K562 (cell line): ENCODE data around the gene LRRK1. TPM values are rescaled to one million over a fixed set of nuclear protein-coding genes. Genes with fewer than 3 reads are reported as not detected.

Experiments used
- CCNT2 ChIP-seq: IDR thresholded peaks from 2 replicates; pipeline ENCODE4 v1.6.1; 2011; ENCODE audit warnings: borderline replicate concordance, low read depth, mild to moderate bottlenecking, moderate library complexity, mixed read lengths, low read length; ENCODE audit not compliant: insufficient read length; ENCODE audit errors: extremely low read depth
- CSDE1 ChIP-seq, 2 experiments: fragments of 450-650 bp; IDR thresholded peaks; 2 replicates each; pipeline ENCODE4 v1.6.1; 2016; ENCODE audit warnings: mild to moderate bottlenecking in 1 of 2
- FOXK1 ChIP-seq: sonication (generic); formaldehyde crosslinking; IDR thresholded peaks from 2 replicates; pipeline ENCODE4 v1.8.0; 2022; ENCODE audit warnings: missing genetic modification reagents, mild to moderate bottlenecking, borderline replicate concordance
- FOXK2 ChIP-seq, 2 experiments: fragments of 450-650 bp; IDR thresholded peaks in 1 of 2; conservative IDR thresholded peaks in 1 of 2; 2 replicates each; pipeline ENCODE4 v1.6.1; 2016; ENCODE audit warnings: low read depth in 2 of 2, mild to moderate bottlenecking in 1 of 2
- GTF2F1 ChIP-seq: IDR thresholded peaks from 2 replicates; pipeline ENCODE4 v1.6.1; 2011; ENCODE audit warnings: low read depth, low read length, improper control_type of control experiment
- KDM2B ChIP-seq: fragments of 250-450 bp; sonication (Bioruptor Pico); IDR thresholded peaks from 2 replicates; pipeline ENCODE4 v1.8.0; 2021; ENCODE audit warnings: mild to moderate bottlenecking, moderate library complexity
- MYC ChIP-seq, 2 experiments: fragments of 250-450 bp in 1 of 2; sonication (Bioruptor Pico) in 1 of 2; IDR thresholded peaks; 2 replicates each; pipeline versions ENCODE4 v1.5.1 to v1.6.1; 2012 to 2021; ENCODE audit warnings: low read depth in 2 of 2, borderline replicate concordance in 1 of 2, improper control_type of control experiment in 1 of 2, low read length in 1 of 2, mild to moderate bottlenecking in 1 of 2, moderate library complexity in 1 of 2
- NFRKB ChIP-seq: fragments of 450-650 bp; IDR thresholded peaks from 2 replicates; pipeline ENCODE4 v1.6.1; 2016; ENCODE audit warnings: low read depth
- NRF1 ChIP-seq, 2 experiments: fragments of 450-650 bp; IDR thresholded peaks in 1 of 2; conservative IDR thresholded peaks in 1 of 2; 2 replicates each; pipeline ENCODE4 v1.6.1; 2014; ENCODE audit warnings: mild to moderate bottlenecking in 2 of 2
- NUFIP1 ChIP-seq: fragments of 450-650 bp; IDR thresholded peaks from 2 replicates; pipeline ENCODE4 v1.6.1; 2018; ENCODE audit not compliant: partially characterized antibody
- RBM14 ChIP-seq: fragments of 200-400 bp; formaldehyde crosslinking; IDR thresholded peaks from 2 replicates; pipeline ENCODE4 v1.6.1; 2018; ENCODE audit warnings: low read depth, mild to moderate bottlenecking, low read length, moderate library complexity, borderline replicate concordance; ENCODE audit not compliant: insufficient read depth
- SIN3A ChIP-seq, 2 experiments: fragments of 150-350 bp in 1 of 2; IDR thresholded peaks; 2 replicates each; pipeline ENCODE4 v1.6.1; 2011 to 2016; ENCODE audit warnings: borderline replicate concordance in 2 of 2, low read depth in 2 of 2, low read length in 2 of 2, mild to moderate bottlenecking in 2 of 2, moderate library complexity in 2 of 2; ENCODE audit not compliant: control insufficient read depth in 1 of 2
- SMC3 ChIP-seq: conservative IDR thresholded peaks from 2 replicates; pipeline ENCODE4 v1.6.1; 2011; ENCODE audit warnings: low read depth, low read length, improper control_type of control experiment; ENCODE audit not compliant: insufficient read depth
- SOX6 ChIP-seq: fragments of 450-650 bp; IDR thresholded peaks from 2 replicates; pipeline ENCODE4 v1.6.1; 2014; ENCODE audit warnings: mild to moderate bottlenecking
- STAT5B ChIP-seq: fragments of 250-450 bp; sonication (Bioruptor Pico); IDR thresholded peaks from 2 replicates; pipeline ENCODE4 v1.8.0; 2021; ENCODE audit warnings: mild to moderate bottlenecking, inconsistent platforms
- YBX1 ChIP-seq: fragments of 450-650 bp; IDR thresholded peaks from 2 replicates; pipeline ENCODE4 v1.7.1; 2016; ENCODE audit warnings: mild to moderate bottlenecking
- YY1 ChIP-seq, 3 experiments: IDR thresholded peaks; 2 replicates each; pipeline ENCODE4 v1.6.1; 2011; ENCODE audit warnings: low read length in 2 of 3, mild to moderate bottlenecking in 2 of 3, moderate library complexity in 2 of 3, borderline replicate concordance in 1 of 3, control low read depth in 1 of 3, low read depth in 1 of 3; ENCODE audit not compliant: insufficient read depth in 3 of 3, insufficient replicate concordance in 2 of 3, control insufficient read depth in 1 of 3, insufficient read length in 1 of 3; ENCODE audit errors: extremely low read depth in 1 of 3
- ZBTB2 ChIP-seq: fragments of 450-650 bp; IDR thresholded peaks from 2 replicates; pipeline ENCODE4 v1.6.1; 2016; ENCODE audit warnings: antibody characterized with exemption
- ZBTB33 ChIP-seq: sonication (generic); formaldehyde crosslinking; IDR thresholded peaks from 2 replicates; pipeline ENCODE4 v1.8.1; 2023; ENCODE audit warnings: mild to moderate bottlenecking, missing genetic modification reagents
- ZBTB9 ChIP-seq: fragments of 450-650 bp; formaldehyde crosslinking; IDR thresholded peaks from 2 replicates; pipeline ENCODE4 v1.4.0; 2020; ENCODE audit warnings: mild to moderate bottlenecking, moderate library complexity
- ZNF57 ChIP-seq: fragments of 450-650 bp; formaldehyde crosslinking; IDR thresholded peaks from 2 replicates; pipeline ENCODE4 v1.4.0; 2020; ENCODE audit warnings: mild to moderate bottlenecking, moderate library complexity
- polyA plus RNA-seq, 8 experiments: library from polyadenylated mRNA; depleted of rRNA in 4 of 8; stranded (reverse) in 5 of 8; unstranded in 3 of 8; fragments of >200 nt; fragmentation: Nextera tagmentation in 2 of 8; fragmentation: Illumina TruSeq in 1 of 8; extraction: Ambion mirVana in 2 of 8; extraction: Trizol in 1 of 8; gene quantifications; 2 replicates each; pipeline versions ENCODE4 v1.2.1 to v1.2.3, GENCODE V29; 2011 to 2014; ENCODE audit warnings: inconsistent platforms in 1 of 8, missing spikeins in 1 of 8
- total RNA-seq, 7 experiments: library from RNA; depleted of rRNA in 6 of 7; stranded (reverse); fragments of >200 nt in 6 of 7; fragmentation: Illumina TruSeq in 2 of 7; extraction: Trizol in 2 of 7; gene quantifications; 2 replicates each; pipeline versions ENCODE4 v1.2.1 to v1.2.3, GENCODE V29; 2011 to 2021; ENCODE audit warnings: low replicate concordance in 1 of 7

LRRK1 gene
- total and polyA plus RNA-seq, 9 of the 15 experiments (the other 6 are each of a cell fraction or from before 2014, with no cell fraction given) = 0.01 to 1.5 (median 0.11) TPM

- TF ChIP-seq NUFIP1 (no peak), CCNT2 (peak; percentile 66), NFRKB (0 out of 2 replicates have a peak, but pooled peaks have one; percentile 47), ZBTB33 (peak; percentile 62; the same call in 1 of the 2 replicates), MYC (IDR thresholded peaks at IDR 0.05; ENCODE audit: low read depth, low read length) (peak; percentile 65), MYC (CRISPR knock-in tag; IDR thresholded peaks at IDR 0.05; ENCODE audit: borderline replicate concordance, low read depth) (peak; percentile 26; the same call in 1 of the 2 replicates), CSDE1 (IDR thresholded peaks at IDR 0.05) (peak in 1 of 2 experiments; percentile 24; a peak in 1 of 4 replicates), SIN3A (IDR thresholded peaks at IDR 0.05; ENCODE audit: borderline replicate concordance in 2 of 2, control insufficient read depth in 1 of 2, low read depth in 2 of 2, low read length in 2 of 2) (no peak; a peak in 1 of 4 replicates), FOXK1 (CRISPR knock-in tag) (0 out of 2 replicates have a peak, but pooled peaks have one; percentile 77), ZBTB2 (peak; percentile 79), ZNF57 (CRISPR knock-in tag) (no peak), SOX6 (0 out of 2 replicates have a peak, but pooled peaks have one; percentile 10), ZBTB9 (CRISPR knock-in tag) (no peak), YY1 (IDR thresholded peaks at IDR 0.05; ENCODE audit: borderline replicate concordance in 1 of 3, control insufficient read depth in 1 of 3, extremely low read depth in 1 of 3, insufficient read depth in 3 of 3, insufficient read length in 1 of 3, insufficient replicate concordance in 2 of 3, low read depth in 1 of 3, low read length in 2 of 3) (peak in 2 of 3 experiments; percentile 13 to 55), GTF2F1 (peak; percentile 18; the same call in 1 of the 2 replicates), YBX1 (no peak), FOXK2 (conservative IDR thresholded peaks at IDR 0.05 in 1 of 2, IDR thresholded peaks at IDR 0.05 in 1 of 2; ENCODE audit: low read depth in 2 of 2) (no peak), SMC3 (no peak), RBM14 (no peak), NRF1 (conservative IDR thresholded peaks at IDR 0.05 in 1 of 2, IDR thresholded peaks at IDR 0.05 in 1 of 2) (peak; percentile 95), KDM2B (CRISPR knock-in tag) (no peak), STAT5B (CRISPR knock-in tag) (no peak)
Measured at GRCh38 chr15:101086394-101087171, 167.4 kb downstream of the LRRK1 start (continued).
